Nephron progenitor cell (in vitro differentiated cells): Measurements from ENCODE around the gene FGF1.

Experiments used
- DNase-seq: peaks from one replicate; pipeline ENCODE4 v3.0.0; 2021
- H3K27ac Mint-ChIP-seq: 2 replicates; pipeline ENCODE4 v1.8.0; 2021; ENCODE audit warnings: mild to moderate bottlenecking, moderate library complexity, mixed read lengths
- H3K27me3 Mint-ChIP-seq: 2 replicates; pipeline ENCODE4 v1.8.0; 2021; ENCODE audit warnings: mild to moderate bottlenecking, low read depth, mixed read lengths; ENCODE audit not compliant: poor library complexity
- H3K36me3 Mint-ChIP-seq: 2 replicates; pipeline ENCODE4 v1.8.0; 2021; ENCODE audit warnings: low read depth, mixed read lengths
- H3K4me1 Mint-ChIP-seq: 2 replicates; pipeline ENCODE4 v1.8.0; 2021; ENCODE audit warnings: mixed read lengths
- H3K4me3 Mint-ChIP-seq: 2 replicates; pipeline ENCODE4 v1.8.0; 2021; ENCODE audit warnings: mild to moderate bottlenecking, moderate library complexity, mixed read lengths
- H3K9me3 Mint-ChIP-seq: 2 replicates; pipeline ENCODE4 v1.8.0; 2021; ENCODE audit warnings: mild to moderate bottlenecking, moderate library complexity, mixed read lengths
- CTCF ChIP-seq: fragments of 200-600 bp; sonication (generic); IDR thresholded peaks from 2 replicates; pipeline ENCODE4 v1.5.0; 2021; ENCODE audit warnings: antibody characterized with exemption

Gene FGF1

GRCh38 chr5:142617416-142618129 is 68.3 kb downstream of the FGF1 start:
- H3K36me3 Mint-ChIP-seq = peaks cover 10% of the 10 kb centered on the region
- no peaks in the 10 kb centered on the region for H3K27me3 Mint-ChIP-seq
- H3K9me3 Mint-ChIP-seq = peaks cover 19% of the 10 kb centered on the region
- no peak for DNase-seq
- no peak for TF ChIP-seq CTCF
- no peak overlapping the region for H3K27ac Mint-ChIP-seq
- no peak overlapping the region for H3K4me3 Mint-ChIP-seq
- peaks cover 28% of the 10 kb centered on the region for H3K4me1 Mint-ChIP-seq

DNA sequence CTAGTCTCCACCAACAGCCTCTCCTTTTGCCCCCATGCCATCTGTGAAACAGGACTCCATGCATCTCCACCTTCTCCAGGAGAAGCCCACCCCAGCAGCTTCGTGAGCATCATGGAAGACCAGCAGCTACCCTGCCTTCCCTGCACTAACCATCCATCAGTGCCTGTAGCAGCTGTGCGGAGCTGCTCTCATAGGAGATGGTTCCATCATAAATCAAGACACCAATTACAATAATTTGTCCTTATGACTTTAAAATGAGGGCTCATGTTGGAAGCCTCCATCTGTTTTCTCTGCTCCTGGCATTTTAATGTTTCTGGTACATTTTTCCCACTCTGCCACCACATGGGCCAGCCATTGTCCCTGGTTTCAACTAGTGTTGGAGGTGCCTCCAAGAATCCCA is 69.9 kb downstream of the FGF1 start:
- peaks cover 8% of the 10 kb centered on the region for H3K36me3 Mint-ChIP-seq
- H3K27ac Mint-ChIP-seq = no peak overlapping the region
- no peak for TF ChIP-seq CTCF
- peaks cover 20% of the 10 kb centered on the region for H3K4me1 Mint-ChIP-seq
- H3K4me3 Mint-ChIP-seq = no peak overlapping the region
- DNase-seq = no peak
- H3K9me3 Mint-ChIP-seq = peaks cover 17% of the 10 kb centered on the region
- H3K27me3 Mint-ChIP-seq = no peaks in the 10 kb centered on the region

DNA sequence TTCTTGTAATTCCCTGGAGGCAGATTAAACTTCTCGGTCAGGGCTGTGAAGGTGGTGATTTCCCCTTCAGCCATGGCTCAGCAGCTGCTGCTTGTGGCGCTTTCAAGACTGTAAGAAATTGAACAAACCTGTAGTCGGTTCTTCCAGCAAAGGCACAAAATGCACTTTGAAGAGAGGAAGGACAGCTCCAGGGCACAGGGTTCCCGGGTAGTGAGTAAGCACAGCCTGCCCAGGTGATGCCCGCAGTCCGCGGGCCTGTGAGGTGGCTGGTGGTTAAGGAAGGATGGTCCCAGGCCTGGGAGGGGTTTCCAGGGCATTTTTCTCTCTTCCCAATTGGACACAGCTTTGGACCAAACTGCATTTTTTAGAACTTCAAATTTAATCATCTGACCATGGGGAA is 71.8 kb downstream of the FGF1 start:
- no peaks in the 10 kb centered on the region for H3K36me3 Mint-ChIP-seq
- no peaks in the 10 kb centered on the region for H3K27me3 Mint-ChIP-seq
- H3K4me1 Mint-ChIP-seq = peaks cover 20% of the 10 kb centered on the region
- no peak overlapping the region for H3K4me3 Mint-ChIP-seq
- no peaks in the 10 kb centered on the region for H3K9me3 Mint-ChIP-seq
- no peak for DNase-seq
- TF ChIP-seq CTCF = no peak
- H3K27ac Mint-ChIP-seq = no peak overlapping the region

GRCh38 chr5:142613271-142613671 is 72.6 kb downstream of the FGF1 start:
- Mint-ChIP-seq H3K9me3 (no peaks in the 10 kb centered on the region), H3K4me3 (no peak overlapping the region), H3K27me3 (no peaks in the 10 kb centered on the region), H3K4me1 (peaks cover 20% of the 10 kb centered on the region), H3K27ac (no peak overlapping the region), H3K36me3 (no peaks in the 10 kb centered on the region)
- DNase-seq = no peak
- no peak for TF ChIP-seq CTCF

DNA sequence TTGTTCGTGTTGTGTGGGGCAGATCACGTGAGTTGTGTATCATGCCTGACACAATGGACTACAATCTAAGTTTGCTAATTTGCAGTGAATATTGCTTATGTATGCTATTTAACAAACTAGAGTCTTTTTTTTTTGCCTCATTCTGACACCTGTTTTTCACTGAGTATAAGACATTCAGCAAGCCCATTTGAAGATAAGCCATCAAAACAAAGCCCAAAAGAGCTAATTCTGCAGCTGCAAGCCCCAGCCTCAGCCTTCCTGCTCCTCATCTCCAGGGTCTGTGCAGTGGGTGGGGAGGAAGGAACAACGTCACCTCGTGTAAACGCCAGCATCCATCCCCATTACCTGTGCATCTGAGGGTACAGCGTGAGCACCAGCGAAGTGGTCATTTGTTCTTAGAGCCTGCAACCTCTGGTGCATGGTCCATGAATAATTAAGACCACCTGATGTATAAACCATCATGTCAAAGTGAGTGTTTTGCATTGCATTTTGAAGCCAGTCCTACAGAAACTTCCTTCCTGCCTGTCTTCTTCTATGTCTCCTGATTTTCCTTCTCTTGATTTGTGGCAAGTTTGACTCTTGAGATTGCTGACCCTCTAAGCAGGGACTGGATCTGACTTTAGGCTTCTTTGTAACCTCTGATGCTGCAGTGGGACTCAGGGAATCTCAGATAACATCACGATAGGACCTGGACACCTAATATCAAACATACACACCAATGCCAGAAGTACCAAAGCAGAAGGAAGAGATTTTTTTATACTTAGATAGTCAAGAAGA is 73.2 kb downstream of the FGF1 start:
- H3K27ac Mint-ChIP-seq = no peak overlapping the region
- H3K36me3 Mint-ChIP-seq = no peaks in the 10 kb centered on the region

More for the DNA sequence above, 73.2 kb downstream of the FGF1 start:
- Mint-ChIP-seq H3K4me1 (peaks cover 15% of the 10 kb centered on the region), H3K4me3 (no peak overlapping the region), H3K27me3 (peaks cover under 1% of the 10 kb centered on the region), H3K9me3 (no peaks in the 10 kb centered on the region)
- TF ChIP-seq CTCF = no peak
- no peak for DNase-seq
